H1 (cell line): ENCODE measurements around the gene ORAI1. TPM values are rescaled to one million over a fixed set of nuclear protein-coding genes. Genes with fewer than 3 reads are reported as not detected.
A peak's percentile ranks its signal among the peaks of the same experiment; 100 is the strongest.

ENCODE experiments used
- CTCF ChIA-PET: fragments of 300-600 bp; sonication (Branson Sonifier 250); formaldehyde crosslinking; loops from one replicate; lab custom pipeline; 2021; ENCODE audit not compliant: partially characterized antibody; lab: Charles Lee
- POLR2A ChIA-PET: fragments of 300-600 bp; sonication (Branson Sonifier 250); formaldehyde crosslinking; loops from one replicate; lab custom pipeline; 2021; ENCODE audit warnings: inconsistent platforms; ENCODE audit not compliant: partially characterized antibody; lab: Charles Lee
- DNase-seq, 2 experiments: peaks; one replicate each; pipeline versions ENCODE4 v3.0.0 to v3.0.0-alpha.2; 2010 to 2022; ENCODE audit warnings: low spot score in 2 of 2, low read depth in 1 of 2, mixed read lengths in 1 of 2
- FAIRE-seq: peaks from 2 replicates; lab custom pipeline; 2011; peaks lifted over from hg19 to GRCh38; lab: Jason Lieb, UNC
- H2AFZ ChIP-seq: 2 replicates; pipeline ENCODE4 v1.8.1; 2012; ENCODE audit warnings: low read length, inconsistent platforms
- H2AK5ac ChIP-seq: 2 replicates; pipeline ENCODE4 v1.6.1; 2013; ENCODE audit warnings: low read depth, low read length
- H2BK120ac ChIP-seq: replicated peaks from 2 replicates; pipeline ENCODE3; 2013; ENCODE audit warnings: low read depth, low read length, inconsistent platforms
- H2BK12ac ChIP-seq: 2 replicates; pipeline ENCODE4 v1.6.1; 2013; ENCODE audit warnings: low read depth, low read length
- H2BK15ac ChIP-seq: 2 replicates; pipeline ENCODE4 v1.6.1; 2013; ENCODE audit warnings: low read length
- H2BK20ac ChIP-seq: 2 replicates; pipeline ENCODE4 v1.6.1; 2013; ENCODE audit warnings: low read length
- H2BK5ac ChIP-seq: 2 replicates; pipeline ENCODE4 v1.6.1; 2013; ENCODE audit warnings: low read depth, low read length
- H3K14ac ChIP-seq: 2 replicates; pipeline ENCODE4 v1.6.1; 2013; ENCODE audit warnings: inconsistent platforms; ENCODE audit not compliant: insufficient read length
- H3K18ac ChIP-seq: 2 replicates; pipeline ENCODE4 v1.6.1; 2013; ENCODE audit warnings: low read length; ENCODE audit errors: extremely low read depth
- H3K23ac ChIP-seq: 2 replicates; pipeline ENCODE4 v1.6.1; 2013; ENCODE audit warnings: inconsistent platforms; ENCODE audit not compliant: insufficient read length
- H3K23me2 ChIP-seq: 2 replicates; pipeline ENCODE4 v1.6.1; 2013; ENCODE audit warnings: low read depth, low read length
- H3K27ac ChIP-seq: 2 replicates; pipeline ENCODE4 v1.6.1; 2011; ENCODE audit warnings: low read depth, low read length, inconsistent platforms
- H3K27me3 ChIP-seq, 4 experiments: replicated peaks in 1 of 4; 1 replicate in 1 of 4; 2 replicates in 3 of 4; pipeline versions ENCODE4 v1.6.1 to v1.8.1; 2011 to 2013; ENCODE audit warnings: low read length in 3 of 4, mild to moderate bottlenecking in 3 of 4, inconsistent platforms in 2 of 4, mixed read lengths in 2 of 4, moderate library complexity in 1 of 4; ENCODE audit not compliant: control insufficient read depth in 3 of 4, insufficient read depth in 3 of 4; ENCODE audit errors: extremely low read depth in 1 of 4
- H3K36me3 ChIP-seq, 4 experiments: 2 replicates each; pipeline versions ENCODE4 v1.6.1 to v1.8.1; 2011 to 2013; ENCODE audit warnings: mild to moderate bottlenecking in 4 of 4, low read length in 3 of 4, moderate library complexity in 2 of 4, control low read depth in 1 of 4, inconsistent platforms in 1 of 4; ENCODE audit not compliant: insufficient read depth in 4 of 4, control insufficient read depth in 2 of 4
- H3K4ac ChIP-seq: replicated peaks from 2 replicates; pipeline ENCODE3; 2013; ENCODE audit warnings: low read length, low read depth, mixed read lengths, inconsistent platforms; ENCODE audit not compliant: insufficient read length
- H3K4me1 ChIP-seq, 4 experiments: replicated peaks in 1 of 4; 1 replicate in 1 of 4; 2 replicates in 3 of 4; pipeline versions ENCODE4 v1.6.1 to v1.8.1; 2011 to 2013; ENCODE audit warnings: low read length in 3 of 4, inconsistent platforms in 2 of 4, mixed read lengths in 1 of 4; ENCODE audit not compliant: insufficient read depth in 4 of 4, control insufficient read depth in 3 of 4
- H3K4me2 ChIP-seq, 2 experiments: 2 replicates each; pipeline versions ENCODE4 v1.6.1 to v1.8.1; 2011 to 2013; ENCODE audit warnings: low read depth in 2 of 2, low read length in 2 of 2, control low read depth in 1 of 2, inconsistent platforms in 1 of 2, mild to moderate bottlenecking in 1 of 2; ENCODE audit not compliant: insufficient read depth in 1 of 2
- H3K4me3 ChIP-seq, 4 experiments: fragments of 200-600, 300-600 bp in 1 of 4; sonication (generic), shearing (Covaris generic), sonication (Bioruptor Twin) in 1 of 4; 2 replicates each; pipeline versions ENCODE4 v1.5.1 to v1.8.1; 2011 to 2016; ENCODE audit warnings: low read length in 4 of 4, low read depth in 3 of 4, control low read depth in 2 of 4, inconsistent platforms in 2 of 4, mild to moderate bottlenecking in 2 of 4, mixed read lengths in 1 of 4, moderate library complexity in 1 of 4; ENCODE audit not compliant: insufficient read depth in 2 of 4; ENCODE audit errors: extremely low read depth in 1 of 4
- H3K56ac ChIP-seq: replicated peaks from 2 replicates; pipeline ENCODE3; 2013; ENCODE audit warnings: low read depth, mild to moderate bottlenecking, mixed read lengths, low read length, inconsistent platforms; ENCODE audit not compliant: insufficient read length
- H3K79me1 ChIP-seq: 2 replicates; pipeline ENCODE4 v1.6.1; 2013; ENCODE audit warnings: low read depth, low read length, control low read depth
- H3K79me2 ChIP-seq, 2 experiments: 2 replicates each; pipeline versions ENCODE4 v1.6.1 to v1.8.1; 2012 to 2013; ENCODE audit warnings: low read length in 2 of 2, mild to moderate bottlenecking in 2 of 2, inconsistent platforms in 1 of 2; ENCODE audit not compliant: insufficient read depth in 2 of 2, control insufficient read depth in 1 of 2
- H3K9ac ChIP-seq, 4 experiments: replicated peaks in 1 of 4; 1 replicate in 1 of 4; 2 replicates in 3 of 4; pipeline versions ENCODE4 v1.6.1 to v1.8.1; 2011 to 2013; ENCODE audit warnings: low read depth in 3 of 4, low read length in 3 of 4, control low read depth in 2 of 4, mild to moderate bottlenecking in 2 of 4, moderate library complexity in 2 of 4, inconsistent platforms in 1 of 4; ENCODE audit errors: extremely low read depth in 1 of 4
- H3K9me3 ChIP-seq, 2 experiments: 2 replicates each; pipeline versions ENCODE4 v1.6.1 to v1.8.1; 2012 to 2013; ENCODE audit warnings: mild to moderate bottlenecking in 2 of 2, moderate library complexity in 2 of 2, control low read depth in 1 of 2, inconsistent platforms in 1 of 2, low read depth in 1 of 2, low read length in 1 of 2, mixed read lengths in 1 of 2; ENCODE audit not compliant: insufficient read depth in 2 of 2
- H4K20me1 ChIP-seq, 2 experiments: replicated peaks in 1 of 2; 2 replicates each; pipeline versions ENCODE3 to v1.8.1; 2011 to 2013; ENCODE audit warnings: inconsistent platforms in 2 of 2, low read length in 2 of 2, mild to moderate bottlenecking in 1 of 2; ENCODE audit not compliant: insufficient read depth in 2 of 2, control insufficient read depth in 1 of 2
- H4K5ac ChIP-seq: 2 replicates; pipeline ENCODE4 v1.6.1; 2013; ENCODE audit warnings: low read length, low read depth, mixed read lengths, inconsistent platforms; ENCODE audit not compliant: insufficient read length
- H4K8ac ChIP-seq: 2 replicates; pipeline ENCODE4 v1.8.0; 2013; ENCODE audit warnings: mild to moderate bottlenecking, moderate library complexity, low read length, inconsistent platforms; ENCODE audit not compliant: insufficient read depth; ENCODE audit errors: extremely low read depth
- H4K91ac ChIP-seq: replicated peaks from 2 replicates; pipeline ENCODE3; 2013; ENCODE audit warnings: low read length, mixed read lengths, inconsistent platforms; ENCODE audit not compliant: insufficient read length
- ASH2L ChIP-seq: fragments of 200-600, 300-600 bp; sonication (generic); IDR thresholded peaks from one replicate; pipeline ENCODE4 v1.7.1; 2017; ENCODE audit warnings: low read length
- BCL11A ChIP-seq, 2 experiments: IDR thresholded peaks; one replicate each; pipeline ENCODE4 v1.6.1; 2011; ENCODE audit warnings: low read depth in 2 of 2, low read length in 2 of 2, mild to moderate bottlenecking in 2 of 2
- CBX5 ChIP-seq: fragments of 300-800, 300-1000 bp; sonication (generic); IDR thresholded peaks from 2 replicates; pipeline ENCODE4 v1.7.1; 2016; ENCODE audit warnings: antibody characterized with exemption, low read length, low read depth
- JUN ChIP-seq: IDR thresholded peaks from 2 replicates; pipeline ENCODE4 v1.6.1; 2011; ENCODE audit warnings: low read depth, mild to moderate bottlenecking, improper control_type of control experiment, low read length
- POLR2A ChIP-seq, 2 experiments: IDR thresholded peaks; 1 replicate in 1 of 2; 2 replicates in 1 of 2; pipeline ENCODE4 v1.6.1; 2011; ENCODE audit warnings: low read depth in 2 of 2, low read length in 2 of 2, mild to moderate bottlenecking in 2 of 2; ENCODE audit errors: control extremely low read depth in 1 of 2
- POLR2AphosphoS5 ChIP-seq: IDR thresholded peaks from 2 replicates; pipeline ENCODE4 v1.6.1; 2011; ENCODE audit warnings: low read depth, low read length
- SIN3A ChIP-seq, 2 experiments: IDR thresholded peaks in 1 of 2; conservative IDR thresholded peaks in 1 of 2; 2 replicates each; pipeline ENCODE4 v1.6.1; 2011 to 2012; ENCODE audit warnings: low read length in 2 of 2, improper control_type of control experiment in 1 of 2, low read depth in 1 of 2, mild to moderate bottlenecking in 1 of 2
- SRF ChIP-seq: IDR thresholded peaks from 2 replicates; pipeline ENCODE4 v1.6.1; 2011; ENCODE audit warnings: mild to moderate bottlenecking, low read depth, low read length, moderate library complexity
- TAF1 ChIP-seq: IDR thresholded peaks from 2 replicates; pipeline ENCODE4 v1.6.1; 2011; ENCODE audit warnings: mild to moderate bottlenecking, low read depth, low read length
- TBP ChIP-seq: IDR thresholded peaks from 2 replicates; pipeline ENCODE4 v1.6.1; 2011; ENCODE audit warnings: low read depth, low read length, improper control_type of control experiment
- TEAD4 ChIP-seq: IDR thresholded peaks from 2 replicates; pipeline ENCODE4 v1.6.1; 2012; ENCODE audit warnings: low read depth, low read length, inconsistent platforms, mixed read lengths
- WGBS, 2 experiments: shearing (Covaris generic) in 1 of 2; methylation state at CpG; one replicate each; pipeline versions ENCODE4 v1.1.6 to v1.1.7; 2013 to 2015; ENCODE audit warnings: low lambda C conversion rate in 2 of 2, mixed read lengths in 2 of 2, inconsistent platforms in 1 of 2, low coverage in 1 of 2, missing lambda C conversion rate in 1 of 2; ENCODE audit not compliant: insufficient replicate concordance in 2 of 2, insufficient coverage in 1 of 2, insufficient read length in 1 of 2; ENCODE audit errors: extremely low coverage in 1 of 2, missing lambda C conversion rate in 1 of 2; 5-methylcytosine and 5-hydroxymethylcytosine counted together
- polyA plus RNA-seq, 7 experiments: library from polyadenylated mRNA; depleted of rRNA in 3 of 7; stranded (reverse) in 5 of 7; unstranded in 2 of 7; fragments of >200 nt in 5 of 7; fragments of 200-250 nt in 2 of 7; gene quantifications; 1 replicate in 5 of 7; 2 replicates in 1 of 7; 4 replicates in 1 of 7; pipeline versions ENCODE4 v1.2.1 to v1.2.3, GENCODE V29; 2011 to 2013; ENCODE audit warnings: missing spikeins in 2 of 7, mixed read lengths in 2 of 7
- total RNA-seq: library from RNA; stranded (reverse); fragmentation: NEBNext Ultra II Directional; extraction: Animal tissue kit (Norgen Biotek cat#: 25700); gene quantifications from 2 replicates; pipeline ENCODE4 v1.2.1, GENCODE V29; 2021

ORAI1 gene
- total and polyA plus RNA-seq, 2 of the 8 experiments (the other 6 are each of a cell fraction or from before 2014, with no cell fraction given), result 29.9 to 71.5 TPM

GRCh38 chr12:121580959-121581685 lies 45.2 kb upstream of the ORAI1 start, which contains the start of gene KDM2B:
TSS of gene KDM2B (minus strand) at chr12:121581023. CDS start at chr12:121580911, 112 bp downstream.
- Histone ChIP-seq H3K56ac (peak within 1 kb of the TSS; percentile 85), H4K91ac (peak within 1 kb of the TSS; percentile 83), H3K4me3 (peak within 1 kb of the TSS; percentile 78 to 88 (median 84)), H3K23me2 (peaks cover 28% of the 10 kb centered on the region), H2AK5ac (peak within 1 kb of the TSS; percentile 57), H3K4me1 (peaks cover 9 to 22% (median 14%) of the 10 kb centered on the region in 4 experiments; a peak in 6 of 7 replicates), H3K27ac (peak within 1 kb of the TSS; percentile 95), H3K27me3 (no peaks in the 10 kb centered on the region), H3K18ac (peak within 1 kb of the TSS; percentile 73), H2BK20ac (peak within 1 kb of the TSS; percentile 89), H3K9me3 (no peaks in the 10 kb centered on the region), H2BK120ac (peak within 1 kb of the TSS; percentile 93), H3K4me2 (peak within 1 kb of the TSS; percentile 93 to 100), H3K14ac (no peak within 1 kb of the TSS), H3K79me1 (peaks cover 2% of the 10 kb centered on the region; the same call in 1 of the 2 replicates), H2BK12ac (peak within 1 kb of the TSS; percentile 45), H2BK15ac (peak within 1 kb of the TSS; percentile 61; the same call in 1 of the 2 replicates), H3K23ac (no peak within 1 kb of the TSS), H2AFZ (no peak within 1 kb of the TSS), H4K5ac (peak within 1 kb of the TSS; percentile 90), H2BK5ac (peak within 1 kb of the TSS; percentile 58), H3K36me3 (peaks cover 0 to 2% (median 0%) of the 10 kb centered on the region in 4 experiments; a peak in 2 of 8 replicates), H3K79me2 (peaks cover 0 to 64% of the 10 kb centered on the region in 2 experiments; a peak in 2 of 4 replicates), H3K9ac (peak within 1 kb of the TSS; percentile 68 to 94 (median 88)), H3K4ac (peak within 1 kb of the TSS; percentile 15), H4K20me1 (no peaks in the 10 kb centered on the region), H4K8ac (peak within 1 kb of the TSS; percentile 76; the same call in 1 of the 2 replicates)
- peak; percentile 50 for TF ChIP-seq TEAD4
- TF ChIP-seq ASH2L, result peak; percentile 48
- TF ChIP-seq POLR2A (IDR thresholded peaks at IDR 0.05; ENCODE audit: control extremely low read depth in 1 of 2, low read depth in 2 of 2, low read length in 2 of 2), result peak; percentile 21 to 22; a peak in 2 of 3 replicates
- TF ChIP-seq JUN, result no peak
- TF ChIP-seq CBX5, result no peak
- TF ChIP-seq SIN3A (conservative IDR thresholded peaks at IDR 0.05 in 1 of 2, IDR thresholded peaks at IDR 0.05 in 1 of 2; ENCODE audit: low read depth in 1 of 2, low read length in 2 of 2), result peak in 1 of 2 experiments; percentile 38; a peak in 1 of 4 replicates
- peak; percentile 28; the same call in 1 of the 2 replicates for TF ChIP-seq POLR2AphosphoS5
- peak; percentile 22; the same call in 1 of the 2 replicates for TF ChIP-seq TBP
- TF ChIP-seq TAF1, result peak; percentile 54; the same call in 1 of the 2 replicates
- TF ChIP-seq SRF, result no peak
- TF ChIP-seq BCL11A (IDR thresholded peaks at IDR 0.05; ENCODE audit: low read depth in 2 of 2, low read length in 2 of 2), result no peak
- ChIA-PET CTCF (interaction anchor here (0.7 to 2.6 kb wide), 12 partner anchors 18 to 112 kb away, joined by 3 to 11 read pairs (median 5); partner anchors contain the start of gene ORAI1), POLR2A (interaction anchor here (0.6 to 31.0 kb wide), 23 partner anchors 7 to 181 kb away, joined by 3 to 793 read pairs (median 5); partner anchors contain the start of genes MORN3, ORAI1, RNF34 and TMEM120B)
- FAIRE-seq (no peak), DNase-seq (peak in 1 of 2 experiments; percentile 59)
- WGBS, 2 experiments, result 2% methylated on average over 23 of the region's 23 CpGs; no CpG with 5 or more reads in 1 of the 2 experiments
